Measurements from ENCODE around the gene SLIT3.
A peak's percentile ranks its signal among the peaks of the same experiment; 100 is the strongest.
"Not testable (repeated sequence)": the region's sequence is repeated elsewhere in the genome, so short reads cannot be mapped to it uniquely, and the experiment has no call there.

Gene SLIT3

GRCh38 chr5:168750926-168751325, 550.0 kb downstream of the SLIT3 start:
- DNase-seq = no peak

DNA sequence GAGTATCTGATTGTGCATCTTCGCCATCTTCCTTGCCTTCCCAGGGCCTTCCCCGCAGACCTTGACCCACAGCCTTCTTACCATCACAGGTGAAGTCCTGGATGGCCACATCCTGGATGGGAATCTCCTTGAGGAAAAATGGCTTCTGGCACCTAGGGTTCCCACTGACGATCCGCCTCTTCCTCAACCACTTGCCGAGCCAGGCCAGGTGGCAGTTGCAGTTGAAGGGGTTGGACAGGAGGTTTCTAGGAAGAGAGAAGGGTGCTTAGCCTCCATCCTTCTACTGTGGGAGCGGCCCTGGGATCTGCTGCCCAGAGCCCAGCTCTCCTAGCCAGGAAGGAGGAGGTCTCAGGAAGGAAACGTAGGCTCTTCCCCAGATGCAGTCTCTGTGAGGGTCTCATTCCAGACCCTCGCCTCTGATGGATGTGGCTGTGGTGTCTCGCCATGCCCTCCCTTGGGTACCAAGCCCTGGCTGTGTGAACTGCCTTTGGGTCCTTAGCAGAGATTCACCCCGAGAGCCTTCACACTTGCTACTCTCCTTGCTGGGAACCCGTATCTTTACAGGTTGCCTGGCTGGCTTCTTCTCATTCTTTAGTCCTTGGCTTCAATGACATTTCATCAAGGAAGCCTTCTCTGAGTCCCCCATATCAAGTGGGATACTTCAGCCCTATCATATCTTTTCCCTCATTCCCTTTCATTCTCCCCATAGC, 551.4 kb downstream of the SLIT3 start:
- DNase-seq = no peak

DNA sequence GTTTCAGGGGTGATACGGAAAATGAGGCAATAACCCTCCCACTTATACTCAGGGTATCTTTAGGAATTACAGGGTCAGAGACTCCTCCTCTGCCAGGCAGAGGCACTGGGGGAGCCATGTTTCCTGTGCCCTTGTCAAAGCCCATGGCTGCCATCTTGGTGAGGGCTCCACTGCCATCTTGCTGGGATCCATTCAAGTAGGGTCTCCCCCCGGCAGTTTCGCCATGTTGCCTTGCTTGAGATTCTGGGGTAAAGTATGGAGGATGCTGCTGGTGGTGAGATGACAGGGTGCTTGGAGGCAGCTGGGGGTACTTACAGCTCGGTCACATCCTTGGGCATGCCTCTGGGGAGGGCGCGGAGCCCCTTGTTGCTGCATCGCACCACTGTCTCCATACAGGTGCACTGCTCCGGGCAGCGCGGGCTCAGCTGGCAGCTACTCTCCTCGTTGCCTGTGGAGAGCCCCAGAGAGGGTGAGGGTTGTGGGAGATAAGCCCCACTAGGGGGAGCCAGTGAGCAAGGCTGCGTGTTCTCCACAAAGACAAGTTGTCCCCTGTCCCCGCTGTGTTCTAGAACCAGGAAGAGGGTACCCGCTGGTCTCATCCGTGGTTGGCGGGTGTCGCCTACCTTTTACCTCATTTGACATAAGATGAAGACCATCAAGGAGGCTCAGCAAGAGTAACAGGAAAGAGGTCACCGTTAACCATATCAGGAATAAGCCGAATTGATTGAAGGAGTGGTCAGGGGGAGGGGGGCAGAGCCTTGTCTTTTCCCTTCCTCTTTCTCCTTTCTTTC, 552.8 kb downstream of the SLIT3 start:
- DNase-seq = no peak

- no peak for DNase-seq
These were observed 553.9 kb downstream of the SLIT3 start for GRCh38 chr5:168746893-168747640.

- not testable (repeated sequence) for DNase-seq
These were observed 554.6 kb downstream of the SLIT3 start for GRCh38 chr5:168746126-168746892.

DNA sequence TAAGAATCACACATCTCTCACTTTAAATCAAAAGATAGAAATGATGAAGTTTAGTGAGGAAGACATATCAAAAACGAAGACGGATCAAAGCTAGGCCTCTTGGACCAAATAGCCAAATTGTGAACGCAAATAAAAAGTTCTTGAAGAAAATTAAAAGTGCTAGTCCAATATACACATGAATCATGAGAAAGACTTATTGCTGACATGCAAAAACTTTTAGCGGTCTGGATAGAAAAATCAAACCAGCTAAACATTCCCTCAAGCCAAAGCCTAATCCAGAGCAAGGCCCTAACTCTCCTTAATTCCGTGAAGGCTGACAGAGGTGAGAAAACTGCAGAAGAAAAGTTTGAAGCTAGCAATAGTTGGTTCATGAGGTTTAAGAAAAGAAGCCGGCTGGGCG, 557.3 kb downstream of the SLIT3 start:
- DNase-seq = no peak

DNA sequence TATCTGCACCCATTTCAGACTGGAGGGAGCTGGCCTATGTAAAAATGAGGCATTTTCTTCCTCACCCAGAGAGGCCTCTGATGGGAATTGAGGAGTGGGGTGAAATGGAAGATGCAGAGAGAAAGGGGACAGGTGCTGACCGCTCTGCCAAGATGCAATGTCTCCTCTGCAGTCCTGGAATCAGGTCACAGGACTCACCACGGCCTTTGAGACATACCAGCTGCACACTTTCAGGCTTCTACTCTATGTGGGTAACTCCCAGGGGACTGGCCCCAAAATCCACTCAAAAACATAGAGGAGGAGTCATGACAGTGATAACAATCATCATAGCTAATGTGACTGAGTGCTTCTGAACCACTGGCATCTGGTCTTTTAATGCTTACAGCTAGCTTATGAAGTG, 558.6 kb downstream of the SLIT3 start:
- not testable (repeated sequence) for DNase-seq

DNA sequence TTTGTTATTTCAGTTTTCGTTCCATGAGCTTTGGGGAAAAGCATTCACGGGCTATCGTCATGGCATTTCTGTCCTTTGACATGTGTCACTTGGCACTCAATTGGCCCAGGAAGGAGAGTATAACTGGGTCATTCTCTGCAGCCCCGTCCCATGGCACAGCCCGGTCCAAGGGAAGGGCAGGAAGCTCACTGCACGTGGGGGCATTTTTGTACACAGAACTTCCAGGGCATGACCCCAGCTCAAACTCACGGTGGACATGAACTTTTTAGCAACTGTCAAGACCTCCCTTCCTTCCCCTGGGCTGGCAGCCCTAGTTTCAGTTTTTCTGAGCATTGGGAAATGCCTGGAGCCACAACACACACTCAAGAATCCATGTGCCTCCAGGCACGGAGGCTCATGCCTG, 560.1 kb downstream of the SLIT3 start:
- DNase-seq = no peak

GRCh38 chr5:168740092-168740800, 560.7 kb downstream of the SLIT3 start:
- DNase-seq = no peak

DNA sequence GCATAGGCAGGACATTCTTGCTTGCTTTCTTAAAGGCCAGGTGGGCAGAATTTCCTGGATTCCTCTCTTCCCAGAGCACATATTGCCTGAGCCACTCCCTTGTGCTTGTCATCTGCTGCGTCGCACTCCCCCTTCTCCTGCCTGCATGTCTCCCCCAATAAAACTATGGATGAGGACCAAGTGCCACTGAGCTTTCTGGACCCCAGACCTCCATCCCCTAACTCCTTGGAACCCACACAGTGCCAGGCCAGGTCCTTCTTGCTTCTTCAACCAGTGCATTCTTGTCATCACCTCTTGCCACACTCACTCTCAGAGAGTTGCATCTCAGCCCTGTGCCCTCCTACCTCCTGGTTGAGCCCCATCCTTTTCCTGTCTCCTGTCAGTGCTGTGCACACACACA, 563.9 kb downstream of the SLIT3 start:
- no peak for DNase-seq

GRCh38 chr5:168736281-168736831, 564.6 kb downstream of the SLIT3 start:
- no peak for DNase-seq

- peak; percentile 48 for DNase-seq
These were observed 566.2 kb downstream of the SLIT3 start for GRCh38 chr5:168734620-168735300.

- no peak for DNase-seq
These were observed 566.8 kb downstream of the SLIT3 start for GRCh38 chr5:168734119-168734518.

DNA sequence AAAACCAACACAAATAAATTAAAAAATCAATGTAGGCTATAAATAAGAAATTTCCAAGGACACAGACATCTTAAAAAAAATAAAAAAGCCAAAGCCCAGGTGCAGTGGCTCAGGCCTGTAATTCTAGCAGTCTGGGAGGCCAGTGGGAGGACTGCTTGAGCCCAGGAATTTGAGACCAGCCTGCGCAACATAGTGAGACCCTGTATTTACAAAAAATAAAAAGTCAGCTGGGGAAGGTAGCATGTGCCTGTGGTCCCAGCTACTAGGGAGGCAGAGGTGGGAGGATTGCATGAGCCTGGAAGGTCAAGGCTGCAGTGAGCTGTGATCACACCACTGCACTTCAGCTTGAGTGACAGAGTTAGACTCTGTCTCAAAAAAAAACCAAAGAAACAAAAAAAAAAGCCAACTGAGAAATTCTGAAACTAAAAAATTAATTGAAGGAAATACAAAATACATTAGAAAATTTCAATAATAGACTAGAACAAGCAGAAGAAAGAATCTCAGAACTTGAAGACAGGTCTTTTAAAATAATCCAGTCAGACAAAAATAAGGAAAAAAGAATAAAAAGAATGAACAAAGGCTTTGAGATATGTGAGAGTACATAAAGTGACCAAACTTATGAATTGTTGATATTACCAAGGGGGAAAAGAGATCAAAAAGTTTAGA, 572.3 kb downstream of the SLIT3 start:
- no peak for DNase-seq

GRCh38 chr5:168727547-168727946, 573.4 kb downstream of the SLIT3 start:
- no peak for DNase-seq

GRCh38 chr5:168726342-168726741, 574.6 kb downstream of the SLIT3 start:
- no peak for DNase-seq

DNA sequence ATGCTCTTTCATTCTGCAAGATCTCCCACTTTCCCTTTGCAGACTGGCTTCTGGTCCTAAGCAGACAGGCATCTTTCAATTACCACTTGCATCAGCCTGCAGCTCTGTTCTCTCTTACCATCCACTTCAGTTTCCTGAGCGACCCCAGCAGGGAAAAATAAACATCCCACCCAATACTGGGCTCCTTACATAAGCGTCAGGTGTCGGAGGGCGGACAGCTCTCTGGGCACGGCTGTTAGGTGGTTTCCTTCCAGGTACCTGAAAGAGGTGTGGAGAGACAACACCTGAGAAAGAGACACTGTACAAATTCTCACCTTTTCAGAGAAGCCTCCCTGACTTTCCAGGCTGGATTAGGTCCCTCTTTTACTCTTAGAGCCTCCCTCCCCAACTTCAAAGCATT, 576.7 kb downstream of the SLIT3 start:
- DNase-seq = no peak

DNA sequence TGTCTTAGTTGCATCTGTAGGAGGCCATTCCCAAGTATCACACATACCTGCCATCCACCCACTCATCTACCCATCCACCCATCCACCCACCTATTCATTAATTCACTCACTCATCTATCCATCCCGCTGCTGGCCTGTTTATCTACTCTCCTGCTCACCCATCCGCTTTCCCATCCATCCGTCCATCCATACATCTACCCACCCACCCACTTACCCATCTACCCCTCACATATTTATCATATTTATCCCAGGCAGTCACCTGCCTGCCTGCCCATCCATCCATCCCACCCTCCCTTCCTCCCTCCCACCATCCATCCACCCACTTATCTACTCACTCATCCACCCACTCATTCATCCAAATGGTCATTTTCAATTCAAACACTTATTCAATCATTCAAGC, 577.9 kb downstream of the SLIT3 start:
- DNase-seq = no peak

DNA sequence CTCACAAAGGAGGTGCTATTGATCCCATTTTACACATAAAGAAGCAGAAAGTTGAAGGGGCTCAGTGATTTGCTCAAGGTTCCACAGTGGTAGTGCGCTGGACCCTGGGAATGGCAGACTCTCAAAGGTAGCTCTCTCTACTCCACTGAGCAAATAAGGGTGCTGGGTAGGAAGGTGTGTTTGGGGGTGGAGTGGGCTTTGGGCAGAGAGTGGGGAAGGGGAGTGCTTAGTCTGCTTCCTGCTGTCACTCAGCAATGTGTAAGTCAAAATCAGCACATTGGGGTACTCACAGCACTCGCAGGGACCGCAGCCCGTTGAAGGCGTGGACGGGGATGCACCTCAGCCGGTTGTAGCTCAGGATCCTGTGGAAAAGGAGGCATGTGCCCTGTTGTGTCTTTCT, 579.0 kb downstream of the SLIT3 start:
- DNase-seq = no peak

DNA sequence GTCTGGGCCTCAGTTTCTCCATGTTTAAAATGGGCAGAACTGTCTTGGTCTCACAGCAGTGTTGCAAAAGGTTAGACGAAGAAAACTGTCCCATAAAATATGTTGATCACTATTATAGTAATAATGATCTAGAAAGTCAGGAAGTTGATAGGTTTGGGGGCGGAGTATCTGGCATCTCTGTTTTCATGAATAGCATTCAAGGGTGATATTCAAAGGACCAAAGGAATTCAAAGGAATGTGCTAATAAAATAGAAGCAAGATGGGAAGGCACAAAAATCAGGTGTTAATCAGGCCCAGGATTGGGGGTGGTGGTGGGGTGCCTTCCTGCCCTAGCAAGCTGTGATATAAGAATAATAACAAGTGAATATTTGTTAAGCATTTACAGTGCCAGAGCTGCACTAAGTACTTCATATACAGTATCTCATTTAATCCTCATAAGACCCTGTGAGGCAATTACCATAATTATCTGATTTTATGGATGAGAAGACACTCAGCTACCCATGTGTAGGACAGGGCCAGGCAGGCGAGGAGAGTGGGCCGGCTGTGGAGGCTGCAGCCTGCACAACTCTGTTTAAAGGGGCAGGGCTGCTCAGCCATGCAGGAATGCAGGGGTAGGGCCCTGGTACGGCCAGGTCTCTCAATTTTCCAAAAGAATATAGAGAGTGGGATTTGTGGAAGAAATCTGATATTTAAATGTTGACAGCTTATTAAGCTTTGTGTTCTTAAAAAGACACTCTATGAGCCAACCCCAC, 579.8 kb downstream of the SLIT3 start:
- DNase-seq = no peak

Data from right hindlimb (tissue), 1 donor.